Right lung (tissue), 5 donors: ENCODE measurements around the gene FGF22. TPM values are rescaled to one million over a fixed set of nuclear protein-coding genes. Genes with fewer than 3 reads are reported as not detected.
"Not testable (repeated sequence)": the region's sequence is repeated elsewhere in the genome, so short reads cannot be mapped to it uniquely, and the experiment has no call there.

Experiments used
- DNase-seq, 2 donors: peaks; one replicate each; pipeline ENCODE4 v3.0.0-alpha.2; 2013
- polyA plus RNA-seq, 5 donors: library from polyadenylated mRNA; unstranded; fragments of 120-200 nt; gene quantifications; one replicate each; pipeline versions ENCODE4 v1.2.1 to v1.2.3, GENCODE V29; 2013; ENCODE audit warnings: inconsistent platforms in 1 of 5, low replicate concordance in 1 of 5; ENCODE audit not compliant: insufficient read length in 5 of 5, insufficient read depth in 1 of 5

FGF22 gene
- polyA plus RNA-seq, 5 donors, result 0.19 to 0.57 (median 0.22) TPM

GRCh38 chr19:605061-605971 lies 34.4 kb upstream of the FGF22 start:
- not testable (repeated sequence) for DNase-seq

GRCh38 chr19:607301-608154 lies 32.2 kb upstream of the FGF22 start:
- no peak for DNase-seq

GRCh38 chr19:608155-609003 lies 31.3 kb upstream of the FGF22 start:
- no peak for DNase-seq

- no peak for DNase-seq
Measured at GRCh38 chr19:609004-609346, 30.7 kb upstream of the FGF22 start.

- DNase-seq, result no peak
Measured at GRCh38 chr19:610071-610800, 29.4 kb upstream of the FGF22 start.

GRCh38 chr19:610801-611480 lies 28.7 kb upstream of the FGF22 start:
- peak; percentile 51 to 59 for DNase-seq

- DNase-seq, result no peak
Measured at GRCh38 chr19:611481-611868, 28.2 kb upstream of the FGF22 start.

- DNase-seq, result no peak
Measured at GRCh38 chr19:612941-613340, 26.7 kb upstream of the FGF22 start.

GRCh38 chr19:613732-614567 lies 25.7 kb upstream of the FGF22 start:
- no peak for DNase-seq

- DNase-seq, result no peak
Measured at GRCh38 chr19:615619-616018, 24.1 kb upstream of the FGF22 start.

GRCh38 chr19:616062-616700 lies 23.5 kb upstream of the FGF22 start:
- no peak for DNase-seq

GRCh38 chr19:616747-617526 lies 22.7 kb upstream of the FGF22 start:
- no peak for DNase-seq

GRCh38 chr19:617551-618246 lies 22.0 kb upstream of the FGF22 start:
- DNase-seq, result no peak

- DNase-seq, result no peak
Measured at GRCh38 chr19:618247-618619, 21.4 kb upstream of the FGF22 start.

- DNase-seq, result no peak
Measured at GRCh38 chr19:618674-619285, 20.9 kb upstream of the FGF22 start.

GRCh38 chr19:619286-620002 lies 20.2 kb upstream of the FGF22 start:
- DNase-seq, result no peak
